ENCODE results near the gene HSFX3.
"Not testable (repeated sequence)": the region's sequence is repeated elsewhere in the genome, so short reads cannot be mapped to it uniquely, and the experiment has no call there.

Gene HSFX3, protein sequence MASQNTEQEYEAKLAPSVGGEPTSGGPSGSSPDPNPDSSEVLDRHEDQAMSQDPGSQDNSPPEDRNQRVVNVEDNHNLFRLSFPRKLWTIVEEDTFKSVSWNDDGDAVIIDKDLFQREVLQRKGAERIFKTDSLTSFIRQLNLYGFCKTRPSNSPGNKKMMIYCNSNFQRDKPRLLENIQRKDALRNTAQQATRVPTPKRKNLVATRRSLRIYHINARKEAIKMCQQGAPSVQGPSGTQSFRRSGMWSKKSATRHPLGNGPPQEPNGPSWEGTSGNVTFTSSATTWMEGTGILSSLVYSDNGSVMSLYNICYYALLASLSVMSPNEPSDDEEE

DNA sequence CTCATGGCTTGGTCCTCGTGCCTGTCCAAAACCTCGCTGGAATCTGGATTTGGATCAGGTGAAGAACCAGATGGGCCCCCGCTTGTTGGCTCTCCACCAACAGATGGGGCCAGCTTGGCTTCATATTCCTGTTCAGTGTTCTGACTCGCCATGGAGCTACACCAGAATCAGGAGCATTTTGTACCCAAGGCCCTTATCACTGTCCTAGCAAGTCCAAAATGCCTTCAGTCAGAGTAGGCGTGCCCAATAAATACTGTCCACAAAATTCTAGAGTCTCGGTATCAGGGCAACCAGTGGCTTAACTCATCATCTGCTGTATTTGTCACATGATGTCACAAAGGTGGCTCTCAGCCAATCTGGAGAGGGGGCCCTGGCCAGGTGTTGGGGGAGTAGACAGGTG lies at the start of gene HSFX3:
Gene HSFX3 (minus strand): TSS at position 224 of the 400 bp plus-strand sequence. CDS start 72 bp downstream, at position 152.
- not testable (repeated sequence) for H3K36me3 ChIP-seq (ENCODE audit: insufficient read depth, low read length); H3K4me1 ChIP-seq (ENCODE audit: insufficient read depth, low read length); H2AFZ ChIP-seq (ENCODE audit: low read depth, low read length); H3K9me3 ChIP-seq (ENCODE audit: low read length); H3K27me3 ChIP-seq (ENCODE audit: insufficient read depth, low read length); H3K4me3 ChIP-seq (ENCODE audit: low read length)

DNA sequence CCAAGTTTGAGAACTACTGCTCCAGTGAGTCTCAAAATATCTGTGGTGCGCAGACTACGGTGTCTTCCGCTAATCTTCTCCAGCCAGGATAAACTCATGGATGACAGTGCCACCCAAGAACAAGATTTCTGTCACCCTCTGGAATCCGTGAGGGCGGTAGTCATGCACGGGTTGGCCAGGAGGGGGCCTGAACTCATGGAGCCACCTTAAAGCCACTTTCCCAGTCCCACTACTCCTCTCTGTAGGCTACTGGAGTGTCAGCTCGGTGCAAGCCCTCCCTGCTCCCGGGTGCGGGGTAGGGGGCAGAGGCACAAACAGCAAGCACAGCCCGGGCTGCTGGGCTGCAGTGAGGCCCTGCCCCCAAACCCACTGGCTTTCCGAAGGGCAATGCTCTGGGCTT lies 48.9 kb upstream of the HSFX3 start:
- H3K36me3 ChIP-seq (ENCODE audit: insufficient read depth, low read length); H3K9me3 ChIP-seq (ENCODE audit: low read length); H2AFZ ChIP-seq (ENCODE audit: low read depth, low read length); H3K27me3 ChIP-seq (ENCODE audit: insufficient read depth, low read length); H3K4me1 ChIP-seq (ENCODE audit: insufficient read depth, low read length); H3K4me3 ChIP-seq (ENCODE audit: low read length): not testable (repeated sequence)

DNA sequence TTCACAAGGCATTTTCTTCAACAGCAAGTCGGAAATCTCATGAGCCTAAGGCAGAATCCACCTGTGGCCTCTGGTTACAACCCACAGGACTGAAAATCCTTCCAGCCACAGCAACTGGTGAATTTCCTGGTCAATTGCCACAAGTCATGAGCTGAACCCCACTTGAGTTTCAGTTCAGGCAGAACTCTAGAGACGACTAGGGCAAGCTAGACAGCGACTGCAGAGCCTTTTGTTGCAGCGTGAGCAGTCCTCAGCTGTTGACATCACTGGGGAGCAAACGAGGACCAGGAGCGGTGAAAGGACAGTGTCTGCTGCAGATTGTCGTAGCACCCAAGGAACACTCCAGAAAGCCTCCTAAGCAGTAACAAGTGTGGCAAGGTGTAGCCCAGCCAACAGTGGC lies 46.2 kb upstream of the HSFX3 start:
- not testable (repeated sequence) for H3K27me3 ChIP-seq (ENCODE audit: insufficient read depth, low read length); H2AFZ ChIP-seq (ENCODE audit: low read depth, low read length); H3K9me3 ChIP-seq (ENCODE audit: low read length); H3K4me1 ChIP-seq (ENCODE audit: insufficient read depth, low read length); H3K4me3 ChIP-seq (ENCODE audit: low read length); H3K36me3 ChIP-seq (ENCODE audit: insufficient read depth, low read length)

DNA sequence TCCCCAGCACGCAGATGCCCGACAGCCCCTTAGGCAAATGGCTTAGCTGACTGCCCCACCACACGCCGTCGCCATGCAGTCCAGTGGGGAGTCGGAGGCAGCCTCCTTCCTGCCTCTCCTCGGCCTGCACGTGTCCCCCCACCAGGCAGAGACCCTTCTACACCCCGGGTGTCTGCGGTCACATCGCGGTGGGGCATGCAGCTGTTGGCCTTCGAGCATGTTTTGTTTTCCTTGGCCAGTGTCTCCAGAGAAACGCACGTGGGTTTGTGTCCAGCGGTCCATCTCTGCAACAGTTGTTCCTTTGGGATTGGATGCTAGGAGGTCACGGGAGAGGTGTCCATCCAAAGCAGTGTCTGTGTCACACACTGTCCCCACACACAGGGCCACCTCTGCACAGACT lies 45.5 kb upstream of the HSFX3 start, which contains the start of gene HSFX2:
Gene HSFX2 (minus strand): TSS at position 101 of the 400 bp plus-strand sequence. CDS start 614 bp downstream, outside the sequence.
- H3K9me3 ChIP-seq (ENCODE audit: low read length); H3K4me3 ChIP-seq (ENCODE audit: low read length); H3K27me3 ChIP-seq (ENCODE audit: insufficient read depth, low read length); H3K4me1 ChIP-seq (ENCODE audit: insufficient read depth, low read length); H2AFZ ChIP-seq (ENCODE audit: low read depth, low read length); H3K36me3 ChIP-seq (ENCODE audit: insufficient read depth, low read length): not testable (repeated sequence)

DNA sequence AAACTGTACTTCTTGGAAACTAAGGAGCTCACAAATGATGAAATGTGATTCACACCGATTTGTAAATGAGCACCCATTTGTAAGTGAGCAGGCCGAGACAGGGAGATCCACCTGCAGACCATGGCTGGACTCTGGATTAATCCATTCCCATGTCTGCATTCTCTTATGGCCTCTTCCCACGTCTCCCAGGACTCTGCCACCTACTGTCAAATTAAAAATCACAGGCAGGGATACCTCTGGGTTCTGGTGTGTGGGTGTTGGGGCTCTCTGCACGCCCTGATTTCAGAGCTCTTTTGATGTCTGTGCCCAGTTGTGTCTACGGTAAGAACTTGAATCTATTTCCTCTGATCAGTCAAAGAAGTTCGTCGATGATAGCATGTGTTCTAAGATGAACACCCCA lies 41.3 kb upstream of the HSFX3 start:
- H3K4me1 ChIP-seq (ENCODE audit: insufficient read depth, low read length); H2AFZ ChIP-seq (ENCODE audit: low read depth, low read length); H3K36me3 ChIP-seq (ENCODE audit: insufficient read depth, low read length); H3K4me3 ChIP-seq (ENCODE audit: low read length); H3K9me3 ChIP-seq (ENCODE audit: low read length); H3K27me3 ChIP-seq (ENCODE audit: insufficient read depth, low read length): not testable (repeated sequence)

DNA sequence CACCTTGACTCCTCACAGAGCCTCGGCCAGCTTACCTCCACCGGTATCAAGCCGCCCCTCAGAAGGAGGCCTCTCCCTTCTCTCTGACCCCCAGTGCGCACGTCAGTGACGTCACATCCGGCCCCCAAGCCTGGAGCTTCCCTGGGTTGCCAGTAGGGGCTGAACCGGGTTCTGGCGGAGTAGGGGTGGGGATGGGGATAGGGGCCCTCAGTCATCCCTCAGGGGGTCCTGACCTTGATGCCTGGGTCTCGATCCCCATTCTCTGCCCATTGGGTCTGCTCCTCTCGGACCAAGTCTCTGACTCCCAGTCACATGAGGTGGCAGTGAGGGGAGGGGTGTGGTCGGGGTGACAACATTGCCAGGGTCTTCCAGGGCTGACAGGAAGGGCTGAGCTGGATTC lies 37.6 kb upstream of the HSFX3 start, which contains the start of gene MAGEA9B:
Gene MAGEA9B (minus strand): TSS at position 101 of the 400 bp plus-strand sequence. CDS start 4,280 bp downstream, outside the sequence.
- not testable (repeated sequence) for H2AFZ ChIP-seq (ENCODE audit: low read depth, low read length); H3K36me3 ChIP-seq (ENCODE audit: insufficient read depth, low read length); H3K27me3 ChIP-seq (ENCODE audit: insufficient read depth, low read length); H3K9me3 ChIP-seq (ENCODE audit: low read length); H3K4me1 ChIP-seq (ENCODE audit: insufficient read depth, low read length); H3K4me3 ChIP-seq (ENCODE audit: low read length)

DNA sequence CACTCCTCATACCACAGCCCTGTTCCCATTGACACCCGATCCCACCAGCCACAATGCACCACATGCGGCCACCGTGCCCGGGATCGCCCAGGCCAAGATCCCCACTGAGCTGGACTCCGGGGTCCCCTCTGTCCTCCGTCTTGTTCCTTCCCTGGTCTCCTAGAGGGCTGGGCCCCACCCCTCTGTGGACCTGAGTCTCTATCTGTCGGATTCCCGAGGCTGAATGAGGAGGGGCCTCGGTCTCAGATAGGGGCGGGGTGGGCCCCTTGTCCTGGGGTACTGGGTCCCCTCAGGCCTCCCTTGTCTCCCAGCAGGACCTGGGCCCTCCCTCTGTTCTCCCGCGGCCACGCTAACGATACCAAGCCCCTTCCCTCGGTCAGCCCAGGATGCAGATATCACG lies 35.9 kb upstream of the HSFX3 start:
- not testable (repeated sequence) for H3K27me3 ChIP-seq (ENCODE audit: insufficient read depth, low read length); H2AFZ ChIP-seq (ENCODE audit: low read depth, low read length); H3K36me3 ChIP-seq (ENCODE audit: insufficient read depth, low read length); H3K4me3 ChIP-seq (ENCODE audit: low read length); H3K9me3 ChIP-seq (ENCODE audit: low read length); H3K4me1 ChIP-seq (ENCODE audit: insufficient read depth, low read length)

DNA sequence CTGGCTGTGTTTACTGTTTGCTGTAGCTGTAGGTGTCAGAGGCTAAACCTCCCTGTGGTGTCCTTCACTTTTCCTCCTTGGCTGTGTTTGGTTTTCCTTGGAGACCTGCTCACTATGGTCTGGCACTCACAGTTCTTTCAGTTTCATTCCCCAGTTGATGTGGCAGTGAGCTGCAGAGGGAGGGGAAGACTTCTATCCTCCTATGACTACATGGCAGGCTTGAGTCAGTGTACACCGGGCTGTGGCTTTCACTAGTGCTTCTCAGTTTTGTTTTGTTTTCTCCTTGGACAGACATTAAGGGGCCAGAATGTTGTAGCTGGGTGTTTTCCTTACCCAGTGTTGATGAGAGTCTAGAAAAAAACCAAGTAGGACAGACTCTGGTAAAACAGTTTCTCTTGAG lies 23.7 kb upstream of the HSFX3 start:
- not testable (repeated sequence) for H3K36me3 ChIP-seq (ENCODE audit: insufficient read depth, low read length); H3K4me3 ChIP-seq (ENCODE audit: low read length); H2AFZ ChIP-seq (ENCODE audit: low read depth, low read length); H3K27me3 ChIP-seq (ENCODE audit: insufficient read depth, low read length); H3K9me3 ChIP-seq (ENCODE audit: low read length)
- peaks cover 13% of the 10 kb centered on the region for H3K4me1 ChIP-seq (ENCODE audit: insufficient read depth, low read length)

DNA sequence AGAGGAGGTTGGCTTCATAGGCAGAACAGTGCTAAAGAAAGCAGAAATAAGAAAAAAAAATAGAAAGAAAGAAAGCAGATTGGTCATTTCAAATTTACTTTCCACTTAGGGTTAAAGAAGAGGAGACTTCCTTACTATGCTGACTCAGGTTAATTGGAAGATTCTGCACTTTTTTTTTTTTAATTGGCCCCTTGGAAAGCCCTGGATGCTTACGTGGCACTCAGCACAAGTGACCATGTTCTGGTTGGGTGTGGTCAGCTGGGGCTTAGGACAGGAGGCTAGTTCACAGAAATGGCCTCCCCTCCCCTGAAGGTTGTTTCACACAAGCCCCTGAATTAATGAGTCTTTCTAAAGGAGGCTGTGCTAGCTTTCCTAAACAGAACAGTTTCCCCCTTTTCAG lies 23.0 kb upstream of the HSFX3 start:
- H2AFZ ChIP-seq (ENCODE audit: low read depth, low read length) = no peak overlapping the region
- no peak overlapping the region for H3K4me3 ChIP-seq (ENCODE audit: low read length)
- H3K27me3 ChIP-seq (ENCODE audit: insufficient read depth, low read length) = no peaks in the 10 kb centered on the region
- peaks cover 13% of the 10 kb centered on the region for H3K4me1 ChIP-seq (ENCODE audit: insufficient read depth, low read length)
- H3K9me3 ChIP-seq (ENCODE audit: low read length) = no peaks in the 10 kb centered on the region
- H3K36me3 ChIP-seq (ENCODE audit: insufficient read depth, low read length) = no peaks in the 10 kb centered on the region

DNA sequence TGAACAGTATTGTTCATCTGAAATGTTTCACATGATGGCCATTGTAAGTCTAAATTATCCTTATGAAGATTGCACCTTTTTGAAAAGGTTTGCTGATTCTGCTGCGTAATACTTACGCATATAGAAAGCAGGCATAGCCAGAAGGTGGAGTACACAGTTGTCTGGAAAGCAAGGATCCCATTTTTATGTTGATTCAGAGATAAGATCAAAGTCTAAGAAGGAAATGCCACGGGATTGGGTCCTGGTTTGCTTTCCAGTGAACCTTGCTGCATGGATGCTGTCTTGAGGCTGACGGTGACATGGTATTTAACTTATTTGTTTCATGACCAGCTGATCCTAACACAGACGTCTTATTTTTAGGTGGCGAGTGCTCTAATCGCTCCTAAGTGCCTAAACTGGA lies 22.0 kb upstream of the HSFX3 start:
- H3K9me3 ChIP-seq (ENCODE audit: low read length) = no peaks in the 10 kb centered on the region
- H3K27me3 ChIP-seq (ENCODE audit: insufficient read depth, low read length) = no peaks in the 10 kb centered on the region
- peaks cover 13% of the 10 kb centered on the region for H3K4me1 ChIP-seq (ENCODE audit: insufficient read depth, low read length)
- H2AFZ ChIP-seq (ENCODE audit: low read depth, low read length) = no peak overlapping the region
- no peaks in the 10 kb centered on the region for H3K36me3 ChIP-seq (ENCODE audit: insufficient read depth, low read length)
- no peak overlapping the region for H3K4me3 ChIP-seq (ENCODE audit: low read length)

DNA sequence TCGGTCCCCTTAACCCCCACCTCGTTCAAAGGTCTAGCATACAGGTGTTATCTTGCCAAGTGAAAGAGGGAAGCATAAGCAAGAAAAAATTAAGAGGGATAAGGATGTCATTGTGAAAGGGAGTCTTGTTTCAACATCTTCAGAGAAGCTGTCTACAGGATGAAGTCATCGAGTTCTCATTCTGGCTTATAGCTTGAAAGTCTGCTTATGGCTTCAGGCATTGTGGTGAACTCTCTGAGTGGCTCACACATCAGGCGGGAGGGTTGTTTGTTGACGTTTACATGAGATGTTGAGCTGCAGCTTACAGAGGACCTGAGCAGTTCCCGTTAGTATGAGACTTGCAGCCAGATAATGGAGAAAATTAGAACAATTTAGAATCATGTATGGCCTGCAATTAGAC lies 20.9 kb upstream of the HSFX3 start:
- Histone ChIP-seq H3K4me1 (ENCODE audit: insufficient read depth, low read length) (peaks cover 13% of the 10 kb centered on the region), H3K27me3 (ENCODE audit: insufficient read depth, low read length) (no peaks in the 10 kb centered on the region), H3K36me3 (ENCODE audit: insufficient read depth, low read length) (no peaks in the 10 kb centered on the region), H2AFZ (ENCODE audit: low read depth, low read length) (no peak overlapping the region), H3K9me3 (ENCODE audit: low read length) (no peaks in the 10 kb centered on the region), H3K4me3 (ENCODE audit: low read length) (no peak overlapping the region)

DNA sequence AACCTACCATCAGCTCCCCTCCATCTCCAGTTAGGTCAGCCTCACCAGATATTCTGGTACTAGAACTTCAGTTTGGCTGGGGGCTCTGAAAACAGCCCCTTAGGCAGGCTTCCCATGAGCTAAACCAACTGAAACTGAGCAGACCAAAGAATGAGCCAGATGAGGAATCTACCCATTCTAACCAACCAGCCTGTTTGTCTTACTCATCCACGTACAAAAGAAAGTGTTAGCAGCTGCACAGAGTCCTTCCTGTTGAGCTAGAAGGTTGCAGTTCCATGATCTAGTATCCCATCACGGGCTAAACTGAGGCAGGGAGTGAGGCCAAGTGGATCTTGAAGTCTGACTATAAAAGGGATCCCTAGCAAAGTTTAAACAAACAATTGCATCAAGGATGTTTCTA lies 20.0 kb upstream of the HSFX3 start:
- Histone ChIP-seq H3K9me3 (ENCODE audit: low read length) (no peaks in the 10 kb centered on the region), H3K36me3 (ENCODE audit: insufficient read depth, low read length) (no peaks in the 10 kb centered on the region), H3K4me1 (ENCODE audit: insufficient read depth, low read length) (peaks cover 13% of the 10 kb centered on the region), H3K4me3 (ENCODE audit: low read length) (no peak overlapping the region), H2AFZ (ENCODE audit: low read depth, low read length) (no peak overlapping the region), H3K27me3 (ENCODE audit: insufficient read depth, low read length) (no peaks in the 10 kb centered on the region)

DNA sequence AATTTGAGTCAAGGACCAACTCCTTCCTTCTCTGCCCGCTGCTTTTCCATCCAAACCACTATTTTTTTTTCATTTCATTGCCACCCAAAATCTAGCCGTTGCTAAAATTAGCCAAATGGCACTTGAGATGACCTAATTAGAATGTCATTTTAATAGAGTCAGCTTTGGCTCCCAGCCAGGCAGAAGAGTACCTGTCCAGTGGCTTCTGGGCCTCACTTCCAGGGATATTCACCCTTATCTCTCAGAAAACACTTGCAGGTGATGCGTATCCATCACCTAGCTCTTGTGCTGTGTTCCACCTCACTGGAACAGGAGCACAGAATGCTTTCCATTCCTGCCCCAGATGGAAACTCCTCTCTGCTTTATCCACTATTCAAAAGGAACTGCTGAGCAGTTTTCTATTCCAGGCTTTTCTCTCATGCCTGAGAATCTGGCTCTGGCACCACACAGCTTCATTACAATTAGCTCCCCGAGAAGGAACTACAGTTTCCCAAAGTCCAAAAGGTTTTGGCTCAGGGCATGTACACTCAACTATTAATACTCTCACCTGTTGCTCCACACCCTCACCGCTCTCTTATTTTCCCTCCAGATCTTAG lies 19.1 kb upstream of the HSFX3 start:
- Histone ChIP-seq H3K36me3 (ENCODE audit: insufficient read depth, low read length) (no peaks in the 10 kb centered on the region), H2AFZ (ENCODE audit: low read depth, low read length) (no peak overlapping the region), H3K27me3 (ENCODE audit: insufficient read depth, low read length) (no peaks in the 10 kb centered on the region), H3K4me3 (ENCODE audit: low read length) (no peak overlapping the region), H3K4me1 (ENCODE audit: insufficient read depth, low read length) (peaks cover 13% of the 10 kb centered on the region), H3K9me3 (ENCODE audit: low read length) (no peaks in the 10 kb centered on the region)
